ENCODE data around the gene NAXD. TPM values are rescaled to one million over a fixed set of nuclear protein-coding genes. Genes with fewer than 3 reads are reported as not detected.

NAXD gene
- total RNA-seq, 4 donors from 2014 or later, result 26.0 to 37.9 (median 35.4) TPM

DNA sequence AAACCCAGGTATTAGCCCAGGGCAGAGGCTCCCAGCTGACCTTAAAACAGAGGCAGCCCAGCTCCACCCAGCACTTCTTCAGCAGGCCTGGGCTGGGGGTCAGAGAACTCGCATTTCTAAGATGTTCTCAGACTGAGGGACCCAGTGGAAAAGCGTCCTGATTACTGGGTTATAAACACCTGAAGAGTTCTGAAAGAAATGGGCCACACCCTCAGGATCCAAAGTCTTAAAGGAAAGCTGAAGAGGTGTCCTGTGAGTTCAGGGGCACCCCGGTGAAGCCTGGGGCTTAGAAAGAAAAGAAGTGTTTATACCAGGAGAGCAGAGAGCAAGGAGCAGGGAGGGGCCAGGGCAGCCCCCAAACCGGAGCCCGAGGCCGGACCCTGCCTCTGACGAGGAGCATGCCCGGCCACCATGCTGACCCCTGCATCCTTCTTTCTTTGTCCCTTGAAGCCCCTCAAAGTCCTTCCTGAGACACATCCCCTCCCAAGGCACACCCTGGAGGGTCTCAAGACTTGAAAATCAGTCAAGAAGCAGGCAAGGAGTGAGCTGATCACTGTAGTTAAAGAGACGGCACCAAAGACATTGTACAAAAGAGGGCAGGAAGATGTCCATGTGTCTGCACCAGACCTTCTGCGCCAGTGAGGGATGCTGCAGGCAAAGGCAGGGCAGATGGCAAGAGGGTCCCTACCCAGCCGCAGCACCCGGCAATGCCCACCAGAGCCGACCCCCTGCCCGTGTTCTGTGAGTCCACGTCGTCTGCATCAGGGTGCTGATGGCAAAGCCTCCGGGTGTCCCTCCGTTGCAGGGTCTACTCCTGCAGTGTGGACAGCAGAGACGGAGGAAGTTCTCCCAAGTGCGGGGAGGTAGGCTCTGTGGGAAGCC is 43.2 kb upstream of the NAXD start:
- H3K4me1 ChIP-seq, result no peaks in the 10 kb centered on the region
- no peaks in the 10 kb centered on the region for H3K27me3 ChIP-seq
- H3K36me3 ChIP-seq, result no peaks in the 10 kb centered on the region
- no peak for DNase-seq
- intact Hi-C loops (cut with DNase I; ENCODE audit: low total_unique reads), result no loop called here
- H3K27ac ChIP-seq, result no peak overlapping the region
- TF ChIP-seq, protein P1, sequence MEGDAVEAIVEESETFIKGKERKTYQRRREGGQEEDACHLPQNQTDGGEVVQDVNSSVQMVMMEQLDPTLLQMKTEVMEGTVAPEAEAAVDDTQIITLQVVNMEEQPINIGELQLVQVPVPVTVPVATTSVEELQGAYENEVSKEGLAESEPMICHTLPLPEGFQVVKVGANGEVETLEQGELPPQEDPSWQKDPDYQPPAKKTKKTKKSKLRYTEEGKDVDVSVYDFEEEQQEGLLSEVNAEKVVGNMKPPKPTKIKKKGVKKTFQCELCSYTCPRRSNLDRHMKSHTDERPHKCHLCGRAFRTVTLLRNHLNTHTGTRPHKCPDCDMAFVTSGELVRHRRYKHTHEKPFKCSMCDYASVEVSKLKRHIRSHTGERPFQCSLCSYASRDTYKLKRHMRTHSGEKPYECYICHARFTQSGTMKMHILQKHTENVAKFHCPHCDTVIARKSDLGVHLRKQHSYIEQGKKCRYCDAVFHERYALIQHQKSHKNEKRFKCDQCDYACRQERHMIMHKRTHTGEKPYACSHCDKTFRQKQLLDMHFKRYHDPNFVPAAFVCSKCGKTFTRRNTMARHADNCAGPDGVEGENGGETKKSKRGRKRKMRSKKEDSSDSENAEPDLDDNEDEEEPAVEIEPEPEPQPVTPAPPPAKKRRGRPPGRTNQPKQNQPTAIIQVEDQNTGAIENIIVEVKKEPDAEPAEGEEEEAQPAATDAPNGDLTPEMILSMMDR (IDR thresholded peaks at IDR 0.05), result no peak
- no peak for TF ChIP-seq POLR2A (IDR thresholded peaks at IDR 0.05)
- no peaks in the 10 kb centered on the region for H3K9me3 ChIP-seq
- no peak overlapping the region for H3K4me3 ChIP-seq

DNA sequence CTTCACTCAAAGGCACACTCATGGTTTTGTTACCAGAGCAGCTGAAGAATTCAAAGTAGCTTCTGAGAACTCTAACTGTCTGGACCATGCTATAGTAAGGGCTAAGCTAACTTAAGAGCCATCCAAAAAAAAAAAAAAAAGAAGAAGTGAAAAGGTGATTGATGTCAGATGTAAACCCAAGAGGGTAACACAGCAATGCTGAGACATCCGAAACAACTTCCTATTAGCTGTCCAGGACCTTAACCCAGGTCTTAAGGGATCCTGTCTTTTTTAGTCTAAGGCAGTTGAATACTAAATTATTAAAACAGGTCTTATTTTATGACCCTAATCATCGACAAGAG is 42.6 kb upstream of the NAXD start:
- TF ChIP-seq POLR2A (IDR thresholded peaks at IDR 0.05), result no peak
- TF ChIP-seq, protein P1 (IDR thresholded peaks at IDR 0.05), result no peak
- no peak for DNase-seq
- Histone ChIP-seq H3K27me3 (no peaks in the 10 kb centered on the region), H3K4me3 (no peak overlapping the region), H3K4me1 (no peaks in the 10 kb centered on the region), H3K27ac (no peak overlapping the region), H3K9me3 (no peaks in the 10 kb centered on the region), H3K36me3 (no peaks in the 10 kb centered on the region)
- intact Hi-C loops (cut with DNase I; ENCODE audit: low total_unique reads), result no loop called here

DNA sequence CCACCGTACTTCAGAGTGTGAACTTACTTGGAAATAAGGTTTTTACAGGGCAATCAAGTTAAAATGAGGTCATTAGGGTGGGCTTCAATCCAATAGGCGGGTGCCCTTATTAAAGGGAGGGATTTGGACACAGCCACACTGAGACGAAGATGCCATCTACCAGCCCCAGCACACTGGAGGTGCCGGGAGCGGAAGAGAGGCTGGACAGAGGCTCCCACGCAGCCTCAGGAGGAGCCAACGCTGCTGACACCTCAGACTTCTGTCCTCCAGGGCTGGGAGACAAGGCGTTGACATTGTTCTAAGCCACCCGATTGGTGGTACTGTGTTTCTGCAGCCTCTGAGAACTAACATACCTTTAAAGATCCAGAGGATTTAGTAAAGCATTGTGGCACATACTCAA is 41.2 kb upstream of the NAXD start:
- Histone ChIP-seq H3K9me3 (no peaks in the 10 kb centered on the region), H3K36me3 (no peaks in the 10 kb centered on the region), H3K4me1 (no peaks in the 10 kb centered on the region), H3K27ac (no peak overlapping the region), H3K27me3 (no peaks in the 10 kb centered on the region), H3K4me3 (no peak overlapping the region)
- intact Hi-C loops (cut with DNase I; ENCODE audit: low total_unique reads), result no loop called here
- TF ChIP-seq, protein P1 (IDR thresholded peaks at IDR 0.05), result no peak
- DNase-seq, result no peak

DNA sequence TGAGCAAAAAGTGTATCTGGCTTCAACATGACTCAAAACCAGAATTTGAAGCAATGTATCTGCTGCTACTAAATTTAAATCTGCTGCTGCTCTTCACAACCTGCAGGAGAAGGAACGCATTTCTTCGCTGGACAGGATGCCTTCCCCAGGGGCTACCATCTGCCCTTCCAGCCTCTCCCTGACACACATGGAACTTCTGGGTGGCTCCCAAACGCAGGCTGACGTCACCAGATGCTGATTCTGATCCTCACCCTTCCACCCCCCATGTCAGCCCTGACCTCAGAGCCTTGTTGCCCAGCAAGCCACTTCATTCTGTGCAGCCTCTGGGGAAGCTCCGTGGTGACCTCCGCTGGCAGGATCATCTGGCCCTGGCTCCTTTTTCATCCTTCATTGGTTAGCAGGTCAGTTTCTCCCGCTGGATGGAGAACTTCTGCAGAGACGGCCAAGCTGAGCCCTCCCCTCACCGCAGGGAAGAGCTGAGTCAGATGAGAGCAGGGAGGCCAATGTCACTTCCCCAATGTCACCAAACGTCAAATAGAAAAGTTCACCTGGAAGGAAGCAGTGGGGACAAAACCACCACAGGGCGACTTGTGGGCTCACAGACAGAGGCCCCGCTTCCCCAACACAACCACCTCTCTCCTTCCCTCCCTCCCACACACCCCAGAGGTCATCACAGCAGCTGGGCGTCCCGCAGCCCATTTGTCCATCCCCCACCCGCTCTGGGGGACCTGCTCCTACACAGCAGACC is 39.8 kb upstream of the NAXD start:
- H3K27ac ChIP-seq, result no peak overlapping the region
- H3K36me3 ChIP-seq, result no peaks in the 10 kb centered on the region
- no peaks in the 10 kb centered on the region for H3K27me3 ChIP-seq
- no peak for TF ChIP-seq POLR2A (IDR thresholded peaks at IDR 0.05)
- TF ChIP-seq, protein P1 (IDR thresholded peaks at IDR 0.05), result no peak
- no peak overlapping the region for H3K4me3 ChIP-seq
- DNase-seq, result no peak
- no peaks in the 10 kb centered on the region for H3K9me3 ChIP-seq
- intact Hi-C loops (cut with DNase I; ENCODE audit: low total_unique reads), result no loop called here
- no peaks in the 10 kb centered on the region for H3K4me1 ChIP-seq

DNA sequence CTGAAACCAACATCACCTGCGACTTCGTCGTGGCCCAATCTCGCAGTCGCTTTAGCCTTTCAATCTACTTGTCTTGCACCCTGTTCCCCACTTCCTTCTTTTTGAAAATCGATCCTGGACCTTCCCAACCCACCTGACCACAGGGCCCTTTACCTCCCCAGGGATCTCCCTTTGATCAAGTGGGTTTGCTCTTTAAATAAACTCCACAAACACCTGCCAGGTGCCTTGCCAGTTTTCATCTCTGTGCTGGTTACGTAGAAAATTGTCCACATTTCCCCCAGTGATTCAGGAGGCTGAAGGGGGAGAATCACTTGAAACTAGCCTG is 39.3 kb upstream of the NAXD start:
- no peak for DNase-seq
- H3K4me1 ChIP-seq, result no peaks in the 10 kb centered on the region
- no peak overlapping the region for H3K4me3 ChIP-seq
- intact Hi-C loops (cut with DNase I; ENCODE audit: low total_unique reads), result no loop called here
- no peaks in the 10 kb centered on the region for H3K9me3 ChIP-seq
- TF ChIP-seq, protein P1 (IDR thresholded peaks at IDR 0.05), result no peak
- no peak for TF ChIP-seq POLR2A (IDR thresholded peaks at IDR 0.05)
- H3K36me3 ChIP-seq, result no peaks in the 10 kb centered on the region
- H3K27me3 ChIP-seq, result no peaks in the 10 kb centered on the region
- H3K27ac ChIP-seq, result no peak overlapping the region

All from uterus (tissue), 4 donors.